ENCODE measurements around the gene NSD1.

Gene NSD1

GRCh38 chr5:177311723-177312648 is 178.4 kb downstream of the NSD1 start, which contains the start of gene MXD3:
TSS of gene MXD3 (minus strand) at chr5:177311898. CDS start at chr5:177311830, 68 bp downstream.
- DNase-seq: peak; percentile 94

DNA sequence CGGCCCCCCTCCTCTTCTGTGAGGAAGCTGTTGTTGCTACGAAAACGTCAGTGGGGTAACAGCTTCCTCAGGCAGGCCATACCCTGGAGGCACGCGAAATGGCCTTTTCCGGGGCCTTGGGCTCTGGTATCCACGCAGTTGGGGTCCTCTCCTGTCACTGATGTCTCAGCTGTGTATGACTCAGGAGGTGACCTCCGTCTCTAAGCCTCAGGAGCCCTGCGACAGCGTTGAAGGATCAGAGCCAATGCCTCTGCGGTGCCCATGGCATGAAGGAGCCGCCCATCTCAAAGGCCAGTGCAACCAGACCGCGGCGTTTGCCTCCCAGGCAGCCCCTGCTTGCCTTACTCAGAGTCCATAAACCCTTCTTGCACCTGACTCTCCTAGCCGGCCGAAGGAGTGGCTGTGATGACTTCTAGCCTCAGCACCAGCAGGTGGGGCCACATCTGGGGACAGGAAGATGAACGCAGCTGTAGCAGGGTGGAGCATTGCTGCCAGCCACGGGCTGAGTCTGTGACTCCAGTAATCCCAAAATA is 179.1 kb downstream of the NSD1 start:
- DNase-seq: peak; percentile 47

- DNase-seq: no peak
Measured at GRCh38 chr5:177313561-177314259, 180.1 kb downstream of the NSD1 start.

DNA sequence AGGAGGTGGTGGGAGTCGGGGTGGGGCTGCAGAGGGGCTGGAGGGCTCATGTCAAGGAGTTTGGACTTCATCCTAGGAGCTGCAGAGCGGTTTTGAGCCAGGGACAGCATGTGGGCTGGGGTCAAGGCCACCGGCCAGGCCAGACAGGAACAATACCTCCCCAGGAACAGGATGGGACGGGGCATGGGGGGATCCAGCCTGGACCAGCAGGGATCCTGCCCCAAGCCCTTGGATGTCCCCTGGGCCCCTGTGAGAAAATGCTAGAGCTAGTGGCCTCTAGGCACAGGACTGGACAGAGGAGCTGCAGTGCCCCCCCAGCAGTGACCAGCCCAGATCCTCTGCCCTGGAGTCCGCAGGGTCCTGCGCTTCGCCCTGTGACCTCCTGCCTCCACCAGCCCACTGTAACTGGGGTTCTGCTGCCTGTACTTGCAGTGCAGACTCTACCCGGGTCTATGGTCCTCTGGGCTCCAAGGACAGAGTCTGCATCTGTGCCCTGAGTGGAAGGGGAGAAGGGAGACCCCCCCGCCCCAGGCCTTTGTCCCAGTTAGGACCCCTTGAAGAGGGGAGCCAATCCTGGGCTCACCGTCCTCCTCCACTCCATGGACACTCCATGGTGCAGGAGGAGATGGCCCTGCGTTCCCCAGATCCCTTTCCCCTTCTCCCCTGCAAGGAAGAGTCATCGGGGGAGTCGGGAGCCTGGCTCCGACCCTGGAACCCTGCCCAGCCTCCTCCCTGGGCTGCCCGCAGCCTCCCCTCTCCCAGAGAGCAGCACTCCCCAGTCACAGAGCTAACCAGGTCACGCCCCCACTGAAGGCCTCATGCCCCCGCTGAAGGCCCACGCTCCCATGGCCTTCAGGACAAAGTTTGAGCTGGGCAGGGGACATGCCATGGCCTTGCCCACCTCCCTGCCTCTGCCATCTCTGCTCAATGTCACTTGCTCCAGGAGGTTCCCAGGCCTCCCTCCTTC is 181.1 kb downstream of the NSD1 start:
- DNase-seq: no peak

DNA sequence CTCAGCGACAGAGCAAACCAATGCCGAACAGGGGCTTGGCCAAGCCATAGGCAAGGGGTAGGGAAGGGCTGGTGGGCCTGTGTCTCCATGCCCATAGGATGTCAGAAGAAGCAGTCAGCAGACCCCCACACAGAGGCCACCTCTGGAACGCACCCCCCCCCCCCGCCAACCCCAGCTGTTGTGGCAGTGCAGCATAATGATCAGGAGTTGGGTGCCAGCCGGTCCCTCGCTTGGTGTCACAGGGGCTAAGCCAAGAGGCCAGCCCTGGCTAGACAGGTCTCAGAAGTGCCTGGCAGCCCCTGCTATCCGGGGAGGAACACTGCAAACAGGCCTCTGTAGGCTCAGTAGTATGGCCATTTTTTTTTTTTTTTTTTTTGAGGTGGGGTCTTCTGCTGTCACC is 181.8 kb downstream of the NSD1 start:
- DNase-seq: no peak

- DNase-seq: no peak
Measured at GRCh38 chr5:177316005-177316404, 182.4 kb downstream of the NSD1 start.

DNA sequence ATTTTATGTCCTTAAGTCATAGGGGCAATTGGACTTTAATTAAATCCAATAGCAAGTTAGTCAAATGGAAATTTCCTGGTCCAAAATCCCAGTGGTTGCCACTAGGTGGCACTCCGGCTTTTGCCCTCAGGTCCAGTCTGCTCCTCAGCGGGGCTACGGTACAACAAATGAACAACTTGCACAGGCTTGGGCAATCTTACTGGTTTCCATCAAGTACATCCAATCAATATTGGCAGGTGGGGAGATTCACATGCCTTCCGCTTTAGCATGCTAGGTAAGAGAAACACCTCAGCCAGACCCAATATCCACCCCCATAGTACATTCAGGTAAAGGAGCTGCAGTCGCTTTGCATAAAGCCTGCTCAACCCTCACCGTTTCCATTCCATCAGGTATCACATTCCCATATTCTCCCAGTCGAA is 184.4 kb downstream of the NSD1 start:
- peak; percentile 69 for DNase-seq

- no peak for DNase-seq
Measured at GRCh38 chr5:177319913-177320588, 186.5 kb downstream of the NSD1 start.

DNA sequence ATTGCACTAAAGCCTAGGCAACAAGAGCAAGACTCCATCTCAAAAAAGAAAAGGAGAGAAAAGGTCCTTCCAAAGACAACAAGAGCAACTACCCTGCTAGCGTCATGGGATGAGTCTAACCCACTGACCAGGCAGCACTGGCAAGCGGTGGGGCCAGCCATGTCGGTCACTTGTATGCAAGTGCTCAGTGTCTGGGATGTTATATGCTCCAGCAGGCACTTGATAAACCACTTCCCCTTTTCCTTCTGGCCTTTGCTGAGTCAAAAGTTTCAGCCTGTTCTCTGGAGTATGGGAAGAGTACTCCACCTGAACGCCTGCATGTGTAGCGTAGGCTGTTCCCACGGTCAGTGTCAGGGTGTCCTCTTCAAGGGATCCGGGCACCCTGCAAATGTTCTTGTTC is 187.3 kb downstream of the NSD1 start:
- DNase-seq: no peak

DNA sequence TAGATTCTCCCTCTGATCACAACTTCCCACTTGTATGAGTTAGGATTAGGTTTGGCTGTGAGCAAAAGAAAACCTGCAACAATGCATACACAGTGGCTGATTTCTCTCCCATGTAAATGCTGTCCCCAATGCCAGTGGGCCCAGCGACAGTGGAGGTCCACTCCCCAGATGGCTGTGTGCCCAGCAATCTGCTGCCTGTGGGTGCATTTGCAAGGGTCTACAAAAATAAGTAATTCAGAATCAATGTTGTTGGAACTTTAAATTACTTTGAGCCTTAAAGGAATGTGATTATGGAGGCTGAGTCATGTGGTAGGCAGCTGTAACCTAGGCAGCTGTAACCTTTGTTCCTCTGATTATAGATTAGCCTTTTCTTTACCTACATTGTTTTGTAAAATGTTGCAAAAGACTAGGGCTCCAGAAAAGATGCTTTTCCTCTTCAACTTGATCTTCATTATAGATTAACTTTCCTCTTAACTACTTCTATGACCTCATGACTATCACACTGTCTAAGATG is 192.4 kb downstream of the NSD1 start:
- DNase-seq: no peak

DNA sequence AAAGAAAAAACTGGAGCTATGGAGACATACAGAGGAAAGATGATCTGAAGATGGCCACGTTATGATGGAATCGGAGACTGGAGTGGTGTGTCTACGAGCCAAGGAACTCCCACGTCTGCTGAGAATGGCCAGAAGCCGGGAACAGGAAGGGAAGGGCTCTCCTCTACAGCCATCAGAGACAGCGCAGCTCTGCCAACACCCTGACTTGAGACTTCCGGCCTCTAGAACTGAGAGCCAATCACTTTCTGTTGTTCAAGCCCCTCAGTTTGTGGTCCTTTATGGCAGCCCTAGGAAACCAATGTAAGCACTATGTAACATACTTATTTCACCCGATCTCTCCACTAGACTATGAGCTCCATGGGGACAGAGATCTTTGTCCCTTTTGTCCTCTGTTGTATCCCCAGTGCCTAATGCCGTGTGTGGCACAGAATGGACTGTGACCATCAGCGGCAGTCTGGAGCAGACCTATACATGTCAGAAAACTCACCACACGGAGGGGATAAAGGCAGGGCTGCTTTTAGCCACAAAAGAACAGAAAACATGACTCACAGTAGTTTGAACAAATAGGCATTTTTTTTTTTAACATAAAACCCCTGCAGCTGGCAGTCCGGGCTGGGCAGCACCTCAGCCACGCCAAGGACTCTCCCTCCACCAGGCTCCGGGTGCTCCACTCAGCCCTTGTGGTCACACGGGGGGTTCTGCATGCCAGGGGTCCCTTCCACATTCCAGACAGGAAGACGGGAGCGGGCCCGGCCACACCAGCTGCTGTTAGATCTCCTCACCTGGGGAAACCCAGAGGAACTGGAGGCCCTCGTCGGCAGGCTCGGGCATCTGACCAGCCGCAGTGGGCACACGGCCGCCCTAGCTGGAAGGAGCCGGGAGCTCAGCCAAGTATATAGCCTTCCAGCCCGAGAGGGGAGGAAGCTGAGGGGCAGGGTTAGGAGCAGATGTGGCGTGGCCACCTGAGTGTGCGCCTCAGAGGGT is 194.3 kb downstream of the NSD1 start:
- no peak for DNase-seq

DNA sequence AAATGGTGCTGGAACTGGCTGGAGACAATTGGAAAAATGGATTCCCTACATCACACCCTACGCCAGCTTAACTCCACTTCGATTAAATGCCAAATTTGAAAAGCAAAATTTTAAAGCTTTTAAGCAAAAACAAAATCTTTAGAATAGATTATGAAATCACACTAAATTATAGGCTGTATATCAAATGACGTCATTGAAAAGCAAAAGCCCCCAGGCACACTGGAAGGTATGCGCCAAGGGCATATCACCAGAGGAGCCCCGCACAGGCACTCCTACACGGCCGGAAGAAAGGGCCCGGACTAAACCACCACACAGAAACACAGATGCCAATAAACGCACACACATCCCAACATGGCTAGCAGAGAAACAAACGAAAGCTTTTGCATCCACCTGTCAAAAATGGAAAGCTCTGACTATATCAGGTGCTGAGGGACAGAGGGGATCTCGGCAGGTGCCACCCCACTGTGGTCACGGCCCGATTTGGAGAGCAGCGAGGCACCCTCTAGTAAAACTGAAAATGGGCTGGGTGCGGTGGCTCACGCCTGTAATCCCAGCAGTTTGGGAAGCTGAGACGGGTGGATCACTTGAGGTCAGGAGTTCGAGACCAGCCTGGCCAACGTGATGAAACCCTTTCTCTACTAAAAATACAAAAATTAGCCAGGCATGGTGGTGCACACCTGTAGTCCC is 195.1 kb downstream of the NSD1 start:
- DNase-seq: no peak

- no peak for DNase-seq
Measured at GRCh38 chr5:177329883-177330282, 196.3 kb downstream of the NSD1 start.

DNA sequence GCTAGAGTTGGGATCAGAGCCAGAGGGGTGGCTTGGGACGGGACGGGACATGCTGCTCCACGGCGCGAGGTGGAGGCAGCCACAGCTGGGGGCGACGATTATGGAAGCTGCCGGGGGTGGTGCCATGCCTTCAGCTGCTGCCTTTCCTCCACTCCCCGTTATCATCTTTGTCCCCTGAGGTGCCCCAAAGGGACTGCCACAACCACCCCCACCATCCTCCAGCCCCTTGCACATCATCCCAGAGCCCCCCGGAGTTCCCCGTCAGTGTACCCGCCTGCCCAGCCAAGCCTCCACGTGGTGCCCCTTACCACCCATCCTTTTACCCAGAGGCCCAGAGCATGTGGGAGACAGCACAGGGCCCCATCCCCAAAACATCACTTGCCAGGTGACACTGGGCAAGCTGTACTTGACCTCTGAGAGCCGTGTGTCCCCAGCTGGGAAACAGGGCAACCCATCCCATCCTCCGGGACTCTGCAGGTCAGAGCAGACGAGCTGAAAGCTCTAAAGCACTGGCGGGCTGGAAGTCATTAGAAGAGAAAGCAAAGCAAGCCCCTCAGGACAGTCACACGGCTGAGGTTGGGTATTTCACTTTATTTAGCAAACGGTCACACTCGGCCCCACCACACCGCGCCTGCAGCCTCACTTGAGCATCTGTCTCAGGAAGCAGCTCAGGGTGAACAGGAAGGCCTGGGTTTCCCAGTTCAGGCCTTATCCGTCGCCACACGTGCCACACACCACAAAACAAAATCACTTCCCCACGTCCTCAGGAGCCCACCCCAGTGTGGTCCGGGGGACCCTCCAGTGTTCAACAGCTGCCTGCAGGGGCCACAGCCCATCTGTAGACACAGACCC is 197.6 kb downstream of the NSD1 start:
- DNase-seq: no peak

DNA sequence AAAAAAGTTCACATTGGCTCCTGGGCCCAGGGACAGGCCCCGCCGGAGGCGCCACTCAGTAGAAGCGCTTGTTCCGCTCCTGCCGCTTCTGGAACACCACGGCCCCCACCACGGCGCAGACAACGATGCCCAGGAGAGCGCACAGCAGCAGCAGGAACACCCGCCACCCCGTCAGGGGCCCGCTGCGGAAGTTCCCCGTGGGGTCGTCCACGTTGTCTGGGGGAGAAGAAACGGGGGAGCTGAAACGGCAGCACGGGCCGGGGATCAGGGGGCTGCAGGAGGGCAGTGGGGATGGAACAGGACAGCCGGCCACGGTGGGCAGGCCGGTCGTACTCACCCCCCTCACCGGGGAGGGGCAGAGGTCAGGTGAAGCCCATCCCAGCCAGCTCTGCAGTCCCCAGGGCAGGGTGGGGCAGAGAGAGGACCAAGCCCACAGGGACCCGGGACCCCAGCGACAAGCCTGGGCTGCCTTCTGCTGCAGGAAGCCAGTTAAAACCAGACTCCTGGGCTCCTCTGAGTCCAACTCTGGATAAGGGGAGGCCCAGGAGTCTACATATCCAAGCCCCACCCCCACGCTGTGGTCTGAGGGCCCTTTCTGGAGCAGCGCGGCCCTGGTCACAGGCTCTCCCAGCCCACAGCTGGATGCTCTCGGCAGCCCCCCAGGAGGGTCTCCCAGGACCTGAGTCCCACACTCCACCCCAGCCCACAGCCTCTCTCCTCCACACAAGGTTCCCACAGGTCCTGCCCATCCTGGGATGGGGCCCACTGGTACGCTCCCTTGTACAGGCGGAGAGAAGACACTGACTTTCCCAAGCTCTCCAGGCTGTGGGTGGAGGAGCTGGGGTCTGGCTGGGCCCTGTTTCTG is 198.7 kb downstream of the NSD1 start:
- no peak for DNase-seq

DNA sequence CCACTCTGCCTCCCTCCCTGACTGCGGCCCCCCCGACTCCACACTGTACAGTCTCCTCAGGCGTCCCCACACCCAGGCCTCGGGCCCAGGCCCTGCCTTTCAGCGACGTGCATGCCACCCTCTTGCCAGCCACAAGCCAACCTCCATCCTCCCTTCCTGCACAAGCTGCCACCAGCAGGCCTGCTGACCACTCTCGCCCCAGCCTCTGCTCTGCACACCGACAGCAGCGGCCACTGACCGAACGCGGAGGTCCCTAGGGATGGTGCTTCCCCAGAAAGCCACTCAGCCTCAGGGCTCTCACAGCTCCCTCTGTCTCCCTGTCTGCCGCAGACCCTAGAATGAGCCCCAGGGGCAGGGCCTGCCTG is 199.3 kb downstream of the NSD1 start:
- no peak for DNase-seq

DNA sequence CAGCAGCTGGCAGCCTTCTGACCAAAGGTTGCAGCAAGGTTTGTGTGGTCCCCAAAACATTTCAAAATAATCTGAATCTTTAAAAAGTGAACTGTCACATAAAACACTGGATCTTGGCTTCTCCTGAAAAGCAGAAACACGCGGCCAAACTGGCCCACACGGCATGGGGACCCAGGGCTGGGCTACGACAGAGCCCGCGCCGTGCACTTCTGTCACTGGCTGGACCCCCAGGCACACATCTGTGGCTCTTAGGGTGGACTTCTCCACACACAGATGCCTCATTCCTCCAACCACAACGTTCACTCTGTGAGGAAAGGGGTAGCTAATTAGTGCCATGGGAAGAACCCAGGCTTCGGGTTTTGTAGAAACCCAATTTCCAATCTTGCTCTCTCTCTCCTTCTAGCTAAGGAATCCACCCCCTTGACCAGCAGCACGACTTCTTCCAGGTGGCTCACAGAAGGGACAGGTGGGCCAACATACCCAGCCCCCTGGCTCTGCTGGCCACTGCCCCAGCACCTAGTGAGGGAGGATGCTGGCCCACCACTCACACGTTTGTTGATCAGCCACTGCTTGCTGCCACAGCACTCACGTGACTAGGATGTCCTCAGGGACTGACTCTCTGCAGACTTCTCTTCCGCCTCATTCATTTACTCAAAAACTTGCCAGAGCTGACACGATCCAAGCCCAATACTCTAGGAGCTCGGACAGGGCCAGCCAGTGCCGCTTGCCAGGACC is 200.0 kb downstream of the NSD1 start:
- no peak for DNase-seq
